GM23248 (cell line): ENCODE results near the gene FAM13C.

Experiments used
- EZH2 ChIP-seq: fragments of 200-600 bp; sonication (generic); IDR thresholded peaks from 2 replicates; pipeline ENCODE4 v1.6.1; 2018; ENCODE audit warnings: antibody characterized with exemption, mild to moderate bottlenecking; ENCODE audit not compliant: insufficient read depth, poor library complexity, severe bottlenecking
- EZH2phosphoT487 ChIP-seq: fragments of 200-600 bp; sonication (generic); IDR thresholded peaks from 2 replicates; pipeline ENCODE4 v1.6.1; 2018; ENCODE audit warnings: antibody characterized with exemption, moderate library complexity, mild to moderate bottlenecking, low read depth; ENCODE audit not compliant: insufficient read depth

GRCh38 chr10:59384761-59385160, 22.4 kb upstream of the FAM13C start:
- no peak for TF ChIP-seq EZH2
- no peak for TF ChIP-seq EZH2phosphoT487
